Lower lobe of right lung (tissue), 2 donors: ENCODE measurements around the gene NEK5. TPM values are rescaled to one million over a fixed set of nuclear protein-coding genes. Genes with fewer than 3 reads are reported as not detected.
"Not testable (repeated sequence)": the region's sequence is repeated elsewhere in the genome, so short reads cannot be mapped to it uniquely, and the experiment has no call there.

ENCODE experiments used
- ATAC-seq, 2 donors: fragments of 200-7000 bp; cut with Tn5 transposase; one replicate each; pipeline ENCODE4 v1.9.1; 2020 to 2022; ENCODE audit warnings: mild to moderate bottlenecking in 2 of 2, moderate library complexity in 2 of 2
- DNase-seq: peaks from one replicate; pipeline ENCODE4 v3.0.0-alpha.2; 2020
- H3K27ac ChIP-seq: fragments of 200-600 bp; one replicate; pipeline ENCODE4 v1.8.0; 2022
- H3K27me3 ChIP-seq: fragments of 200-600 bp; one replicate; pipeline ENCODE4 v1.8.0; 2022; ENCODE audit warnings: low read depth
- H3K36me3 ChIP-seq: fragments of 200-600 bp; one replicate; pipeline ENCODE4 v1.8.0; 2022; ENCODE audit warnings: mild to moderate bottlenecking
- H3K4me1 ChIP-seq: fragments of 200-600 bp; one replicate; pipeline ENCODE4 v1.8.0; 2022
- H3K4me3 ChIP-seq: fragments of 200-600 bp; one replicate; pipeline ENCODE4 v1.8.0; 2022; ENCODE audit warnings: mild to moderate bottlenecking
- H3K9me3 ChIP-seq: fragments of 200-600 bp; one replicate; pipeline ENCODE4 v1.8.0; 2022
- CTCF ChIP-seq: fragments of 200-600 bp; IDR thresholded peaks from one replicate; pipeline ENCODE4 v1.8.0; 2022; ENCODE audit warnings: antibody characterized with exemption, mild to moderate bottlenecking
- intact Hi-C: fragments of 100-400 bp; cut with DNase I; formaldehyde crosslinking; loops from one replicate; pipeline ENCODE4 v1.11.0; 2022
- long read RNA-seq: library from polyadenylated mRNA; unstranded; transcript quantifications from one replicate; pipeline ENCODE4 v2.0.0, GENCODE V29; 2021
- total RNA-seq: library from RNA; stranded (reverse); fragmentation: NEBNext Ultra II Directional; extraction: Animal tissue kit (Norgen Biotek cat#: 25700); gene quantifications from one replicate; pipeline ENCODE4 v1.2.1, GENCODE V29; 2021
- donor health status: DM: no; HTN: yes; CAD: no; lungs with severe emphysema.

NEK5 gene, protein sequence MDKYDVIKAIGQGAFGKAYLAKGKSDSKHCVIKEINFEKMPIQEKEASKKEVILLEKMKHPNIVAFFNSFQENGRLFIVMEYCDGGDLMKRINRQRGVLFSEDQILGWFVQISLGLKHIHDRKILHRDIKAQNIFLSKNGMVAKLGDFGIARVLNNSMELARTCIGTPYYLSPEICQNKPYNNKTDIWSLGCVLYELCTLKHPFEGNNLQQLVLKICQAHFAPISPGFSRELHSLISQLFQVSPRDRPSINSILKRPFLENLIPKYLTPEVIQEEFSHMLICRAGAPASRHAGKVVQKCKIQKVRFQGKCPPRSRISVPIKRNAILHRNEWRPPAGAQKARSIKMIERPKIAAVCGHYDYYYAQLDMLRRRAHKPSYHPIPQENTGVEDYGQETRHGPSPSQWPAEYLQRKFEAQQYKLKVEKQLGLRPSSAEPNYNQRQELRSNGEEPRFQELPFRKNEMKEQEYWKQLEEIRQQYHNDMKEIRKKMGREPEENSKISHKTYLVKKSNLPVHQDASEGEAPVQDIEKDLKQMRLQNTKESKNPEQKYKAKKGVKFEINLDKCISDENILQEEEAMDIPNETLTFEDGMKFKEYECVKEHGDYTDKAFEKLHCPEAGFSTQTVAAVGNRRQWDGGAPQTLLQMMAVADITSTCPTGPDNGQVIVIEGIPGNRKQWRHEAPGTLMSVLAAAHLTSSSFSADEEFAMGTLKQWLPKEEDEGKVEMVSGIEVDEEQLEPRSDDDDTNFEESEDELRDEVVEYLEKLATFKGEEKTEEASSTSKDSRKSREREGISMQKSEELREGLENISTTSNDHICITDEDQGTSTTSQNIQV
- 4.1 TPM for total RNA-seq
- long read RNA-seq, partial matches to known transcripts, result 1 of 11 reads
- long read RNA-seq, other reads (novel, unspliced or antisense), result 10 of 11 reads

- peaks cover 18% of the 10 kb centered on the region for H3K4me1 ChIP-seq
- peak; percentile 82 for TF ChIP-seq CTCF
- no peaks in the 10 kb centered on the region for H3K27me3 ChIP-seq
- ATAC-seq, result peak; percentile 93 to 95
- no peak within 1 kb of the TSS for H3K27ac ChIP-seq
- intact Hi-C loops, result loop anchor here (10.0 kb wide), 1 partner anchor 134 kb away; no protein-coding TSS in a partner anchor
- peak within 1 kb of the TSS; percentile 76 for H3K4me3 ChIP-seq
- H3K36me3 ChIP-seq, result peaks cover 30% of the 10 kb centered on the region
- peak; percentile 79 for DNase-seq
- H3K9me3 ChIP-seq, result no peaks in the 10 kb centered on the region
Observed at GRCh38 chr13:52128714-52129700, at the start of gene NEK5. TSS of gene NEK5 (minus strand) at chr13:52129073. CDS start at chr13:52127482, 1,591 bp downstream.

DNA sequence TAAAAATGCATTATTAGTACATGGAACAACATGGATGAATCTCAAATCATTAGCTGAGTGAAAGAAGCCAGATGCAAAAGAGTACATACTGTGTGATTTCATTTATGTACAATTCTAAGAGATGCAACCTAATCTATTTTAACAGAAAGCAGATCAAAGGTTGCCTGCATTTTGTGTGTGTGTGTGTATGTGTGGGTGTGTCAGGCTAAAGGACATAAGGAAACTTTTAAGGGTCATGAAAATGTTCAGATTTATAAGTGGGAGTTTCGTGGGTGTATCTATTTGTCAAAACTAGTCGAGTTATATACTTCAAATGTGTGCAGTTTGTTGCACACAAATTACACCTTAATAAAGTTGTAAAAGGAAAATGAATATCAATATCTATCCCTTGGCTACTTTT, 48.4 kb upstream of the NEK5 start:
- Histone ChIP-seq H3K36me3 (peaks cover 87% of the 10 kb centered on the region), H3K27ac (no peak overlapping the region), H3K4me1 (peaks cover 6% of the 10 kb centered on the region), H3K27me3 (no peaks in the 10 kb centered on the region), H3K4me3 (no peak overlapping the region), H3K9me3 (no peaks in the 10 kb centered on the region)
- DNase-seq, result no peak
- TF ChIP-seq CTCF, result no peak
- no peak for ATAC-seq
- intact Hi-C loops, result no loop called here

DNA sequence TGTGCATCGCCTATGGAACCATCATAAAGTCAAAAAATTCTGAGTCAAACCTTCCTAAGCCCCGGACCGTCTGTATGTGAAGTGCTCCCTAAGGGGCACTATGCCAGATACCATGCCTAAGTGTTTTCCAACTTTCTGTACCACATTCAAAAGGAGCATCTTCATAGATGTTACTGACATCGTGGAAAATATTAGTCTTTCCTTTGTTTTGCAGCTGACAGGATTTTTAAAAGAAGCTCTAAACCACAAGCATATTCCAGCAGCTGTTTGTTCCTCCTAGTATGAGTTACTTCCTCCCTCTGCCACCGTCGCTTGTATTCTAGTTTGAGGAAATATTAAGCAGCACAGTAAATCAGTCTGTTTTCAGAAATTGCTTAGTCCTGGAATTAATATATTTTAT, 45.1 kb upstream of the NEK5 start:
- intact Hi-C loops, H3K4me3 ChIP-seq, ATAC-seq, H3K27ac ChIP-seq, H3K9me3 ChIP-seq, DNase-seq, H3K4me1 ChIP-seq, H3K27me3 ChIP-seq: not testable (repeated sequence)
- H3K36me3 ChIP-seq, result peaks cover 98% of the 10 kb centered on the region

DNA sequence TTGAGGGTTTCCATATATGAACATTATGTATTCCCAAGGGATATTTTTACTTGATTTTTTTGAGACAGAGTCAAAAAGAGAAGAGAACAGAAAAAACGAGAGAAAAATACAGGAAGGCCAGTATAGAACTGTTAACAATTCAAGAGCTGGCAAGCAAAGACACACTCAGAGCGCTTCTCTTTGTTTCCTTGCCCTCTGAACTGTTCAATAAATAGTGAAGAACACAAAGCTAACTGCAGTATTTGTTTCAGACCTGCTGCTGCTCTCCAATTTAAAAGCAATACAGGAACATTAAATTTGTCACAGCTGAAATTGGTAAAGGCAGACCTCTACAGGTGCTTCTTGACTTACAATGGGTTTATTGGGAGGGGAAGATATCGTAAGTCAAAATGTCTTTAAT, 44.5 kb upstream of the NEK5 start:
- Histone ChIP-seq H3K4me3 (no peak overlapping the region), H3K27me3 (no peaks in the 10 kb centered on the region), H3K4me1 (peaks cover 6% of the 10 kb centered on the region), H3K36me3 (peaks cover 98% of the 10 kb centered on the region), H3K9me3 (no peaks in the 10 kb centered on the region), H3K27ac (no peak overlapping the region)
- ATAC-seq (no peak), DNase-seq (no peak)
- TF ChIP-seq CTCF, result no peak
- intact Hi-C loops, result no loop called here

DNA sequence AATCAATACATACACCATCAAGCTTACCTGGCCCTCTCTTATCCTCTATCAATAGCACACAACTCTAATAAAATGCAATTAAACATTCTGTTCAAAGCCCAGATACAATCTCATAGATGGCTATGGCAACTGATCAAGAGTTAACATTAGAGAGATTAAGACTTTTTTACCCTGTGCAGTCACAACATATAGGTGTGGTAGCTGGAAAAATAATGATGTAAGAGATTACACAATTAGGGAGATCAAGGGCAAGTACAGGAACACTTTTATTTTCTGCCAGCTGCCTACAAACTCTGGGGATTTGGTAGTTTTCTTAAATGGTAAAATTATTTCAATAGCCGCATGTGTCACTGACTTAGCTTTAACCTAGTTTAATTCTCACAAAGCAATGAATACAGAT, 42.8 kb upstream of the NEK5 start:
- ATAC-seq, H3K4me3 ChIP-seq, H3K4me1 ChIP-seq, DNase-seq, intact Hi-C loops, H3K27ac ChIP-seq, H3K27me3 ChIP-seq, H3K9me3 ChIP-seq: not testable (repeated sequence)
- H3K36me3 ChIP-seq, result peaks cover 96% of the 10 kb centered on the region

- H3K27me3 ChIP-seq, H3K27ac ChIP-seq, DNase-seq, ATAC-seq, H3K9me3 ChIP-seq, H3K4me3 ChIP-seq, H3K4me1 ChIP-seq, intact Hi-C loops: not testable (repeated sequence)
- peaks cover 96% of the 10 kb centered on the region for H3K36me3 ChIP-seq
Observed at GRCh38 chr13:52170828-52171391, 42.0 kb upstream of the NEK5 start.
